Measurements from ENCODE around the gene ASMT.

- no peak for TF ChIP-seq POLR2AphosphoS5 (IDR thresholded peaks at IDR 0.05; ENCODE audit: low read depth, low read length)
- TF ChIP-seq TAF1 (IDR thresholded peaks at IDR 0.05; ENCODE audit: borderline replicate concordance, insufficient read depth, low read length), result no peak
- TF ChIP-seq REST (IDR thresholded peaks at IDR 0.05; ENCODE audit: insufficient read depth in 1 of 2, low read depth in 2 of 2, low read length in 2 of 2), result no peak
These were observed 25.3 kb upstream of the ASMT start for GRCh38 chrX:1589356-1590130.
